SK-N-SH treated with all-trans-retinoic acid at 6 μM for 48 hours (cell line): ENCODE measurements around the gene NCAPD2.

ENCODE experiments used
- ATAC-seq: fragments of 200-7000 bp; cut with Tn5 transposase; 3 replicates; pipeline ENCODE4 v1.9.1; 2020; ENCODE audit warnings: mild to moderate bottlenecking, moderate library complexity
- BACH2 ChIP-seq: fragments of 250-450 bp; sonication (Bioruptor Pico); IDR thresholded peaks from 2 replicates; pipeline ENCODE4 v1.9.0; 2021; ENCODE audit warnings: mild to moderate bottlenecking, borderline replicate concordance
- CSDC2 ChIP-seq: fragments of 250-450 bp; sonication (Bioruptor Pico); IDR thresholded peaks from 2 replicates; pipeline ENCODE4 v1.5.0; 2020; ENCODE audit warnings: mild to moderate bottlenecking, moderate library complexity
- GLIS3 ChIP-seq: fragments of 250-450 bp; sonication (Bioruptor Pico); IDR thresholded peaks from 2 replicates; pipeline ENCODE4 v1.5.0; 2020; ENCODE audit warnings: mild to moderate bottlenecking, moderate library complexity
- ISL1 ChIP-seq: fragments of 250-450 bp; sonication (Bioruptor Pico); IDR thresholded peaks from 2 replicates; pipeline ENCODE4 v2.1.2; 2022; ENCODE audit warnings: mild to moderate bottlenecking, moderate library complexity
- OSR1 ChIP-seq: fragments of 250-450 bp; sonication (Bioruptor Pico); IDR thresholded peaks from 2 replicates; pipeline ENCODE4 v1.8.0; 2022; ENCODE audit warnings: moderate library complexity, mild to moderate bottlenecking, inconsistent platforms
- POU6F1 ChIP-seq: fragments of 250-450 bp; sonication (Bioruptor Pico); IDR thresholded peaks from 2 replicates; pipeline ENCODE4 v1.8.0; 2021; ENCODE audit warnings: low read depth, mild to moderate bottlenecking, moderate library complexity, borderline replicate concordance
- PPARA ChIP-seq: fragments of 250-450 bp; sonication (Bioruptor Pico); IDR thresholded peaks from 2 replicates; pipeline ENCODE4 v1.5.0; 2020; ENCODE audit warnings: mild to moderate bottlenecking, borderline replicate concordance
- RARB ChIP-seq: fragments of 250-450 bp; sonication (Bioruptor Pico); IDR thresholded peaks from 2 replicates; pipeline ENCODE4 v1.8.0; 2021; ENCODE audit warnings: mild to moderate bottlenecking, moderate library complexity
- SNAI2 ChIP-seq: fragments of 250-450 bp; sonication (Bioruptor Pico); IDR thresholded peaks from 2 replicates; pipeline ENCODE4 v1.5.0; 2020; ENCODE audit warnings: mild to moderate bottlenecking, moderate library complexity
- TCF4 ChIP-seq: fragments of 250-450 bp; sonication (Bioruptor Pico); IDR thresholded peaks from 2 replicates; pipeline ENCODE4 v1.8.0; 2021; ENCODE audit warnings: mild to moderate bottlenecking, moderate library complexity, borderline replicate concordance
- TOX ChIP-seq: fragments of 250-450 bp; sonication (Bioruptor Pico); IDR thresholded peaks from 2 replicates; pipeline ENCODE4 v1.8.0; 2021; ENCODE audit warnings: mild to moderate bottlenecking, moderate library complexity, borderline replicate concordance
- ZFP30 ChIP-seq: fragments of 450-650 bp; formaldehyde crosslinking; IDR thresholded peaks from 2 replicates; pipeline ENCODE4 v1.5.0; 2022; ENCODE audit warnings: mild to moderate bottlenecking, moderate library complexity
- ZNF565 ChIP-seq: fragments of 450-650 bp; formaldehyde crosslinking; conservative IDR thresholded peaks from 2 replicates; pipeline ENCODE4 v1.5.0; 2020; ENCODE audit warnings: low read depth, mild to moderate bottlenecking, moderate library complexity
- ZNF70 ChIP-seq: fragments of 450-650 bp; formaldehyde crosslinking; IDR thresholded peaks from 2 replicates; pipeline ENCODE4 v1.5.0; 2020; ENCODE audit warnings: mild to moderate bottlenecking, moderate library complexity
- ZNF8 ChIP-seq: fragments of 450-650 bp; formaldehyde crosslinking; IDR thresholded peaks from 2 replicates; pipeline ENCODE4 v1.5.0; 2020; ENCODE audit warnings: mild to moderate bottlenecking, moderate library complexity
- TF ChIP-seq, protein P1 (sequence below): fragments of 250-450 bp; sonication (Bioruptor Pico); IDR thresholded peaks from 2 replicates; pipeline ENCODE4 v1.8.0; 2020; ENCODE audit warnings: mild to moderate bottlenecking, moderate library complexity, borderline replicate concordance
- TF ChIP-seq, protein P2 (sequence below): fragments of 250-450 bp; sonication (Bioruptor Pico); IDR thresholded peaks from 2 replicates; pipeline ENCODE4 v1.5.1; 2020; ENCODE audit warnings: low read depth, mild to moderate bottlenecking, moderate library complexity

Gene NCAPD2

DNA sequence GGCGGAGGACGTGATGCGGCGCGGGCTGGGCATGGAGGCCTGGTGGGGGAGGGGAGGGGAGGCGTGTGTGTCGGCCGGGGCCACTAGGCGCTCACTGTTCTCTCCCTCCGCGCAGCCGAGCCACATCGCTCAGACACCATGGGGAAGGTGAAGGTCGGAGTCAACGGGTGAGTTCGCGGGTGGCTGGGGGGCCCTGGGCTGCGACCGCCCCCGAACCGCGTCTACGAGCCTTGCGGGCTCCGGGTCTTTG, 40.7 kb downstream of the NCAPD2 start:
- TF ChIP-seq OSR1 (CRISPR knock-in tag) (no peak), TOX (no peak), ZFP30 (no peak)
- TF ChIP-seq, protein P1, sequence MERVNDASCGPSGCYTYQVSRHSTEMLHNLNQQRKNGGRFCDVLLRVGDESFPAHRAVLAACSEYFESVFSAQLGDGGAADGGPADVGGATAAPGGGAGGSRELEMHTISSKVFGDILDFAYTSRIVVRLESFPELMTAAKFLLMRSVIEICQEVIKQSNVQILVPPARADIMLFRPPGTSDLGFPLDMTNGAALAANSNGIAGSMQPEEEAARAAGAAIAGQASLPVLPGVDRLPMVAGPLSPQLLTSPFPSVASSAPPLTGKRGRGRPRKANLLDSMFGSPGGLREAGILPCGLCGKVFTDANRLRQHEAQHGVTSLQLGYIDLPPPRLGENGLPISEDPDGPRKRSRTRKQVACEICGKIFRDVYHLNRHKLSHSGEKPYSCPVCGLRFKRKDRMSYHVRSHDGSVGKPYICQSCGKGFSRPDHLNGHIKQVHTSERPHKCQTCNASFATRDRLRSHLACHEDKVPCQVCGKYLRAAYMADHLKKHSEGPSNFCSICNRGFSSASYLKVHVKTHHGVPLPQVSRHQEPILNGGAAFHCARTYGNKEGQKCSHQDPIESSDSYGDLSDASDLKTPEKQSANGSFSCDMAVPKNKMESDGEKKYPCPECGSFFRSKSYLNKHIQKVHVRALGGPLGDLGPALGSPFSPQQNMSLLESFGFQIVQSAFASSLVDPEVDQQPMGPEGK: no peak
- TF ChIP-seq, protein P2, sequence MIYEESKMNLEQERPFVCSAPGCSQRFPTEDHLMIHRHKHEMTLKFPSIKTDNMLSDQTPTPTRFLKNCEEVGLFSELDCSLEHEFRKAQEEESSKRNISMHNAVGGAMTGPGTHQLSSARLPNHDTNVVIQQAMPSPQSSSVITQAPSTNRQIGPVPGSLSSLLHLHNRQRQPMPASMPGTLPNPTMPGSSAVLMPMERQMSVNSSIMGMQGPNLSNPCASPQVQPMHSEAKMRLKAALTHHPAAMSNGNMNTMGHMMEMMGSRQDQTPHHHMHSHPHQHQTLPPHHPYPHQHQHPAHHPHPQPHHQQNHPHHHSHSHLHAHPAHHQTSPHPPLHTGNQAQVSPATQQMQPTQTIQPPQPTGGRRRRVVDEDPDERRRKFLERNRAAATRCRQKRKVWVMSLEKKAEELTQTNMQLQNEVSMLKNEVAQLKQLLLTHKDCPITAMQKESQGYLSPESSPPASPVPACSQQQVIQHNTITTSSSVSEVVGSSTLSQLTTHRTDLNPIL: no peak
- no peak for ATAC-seq

DNA sequence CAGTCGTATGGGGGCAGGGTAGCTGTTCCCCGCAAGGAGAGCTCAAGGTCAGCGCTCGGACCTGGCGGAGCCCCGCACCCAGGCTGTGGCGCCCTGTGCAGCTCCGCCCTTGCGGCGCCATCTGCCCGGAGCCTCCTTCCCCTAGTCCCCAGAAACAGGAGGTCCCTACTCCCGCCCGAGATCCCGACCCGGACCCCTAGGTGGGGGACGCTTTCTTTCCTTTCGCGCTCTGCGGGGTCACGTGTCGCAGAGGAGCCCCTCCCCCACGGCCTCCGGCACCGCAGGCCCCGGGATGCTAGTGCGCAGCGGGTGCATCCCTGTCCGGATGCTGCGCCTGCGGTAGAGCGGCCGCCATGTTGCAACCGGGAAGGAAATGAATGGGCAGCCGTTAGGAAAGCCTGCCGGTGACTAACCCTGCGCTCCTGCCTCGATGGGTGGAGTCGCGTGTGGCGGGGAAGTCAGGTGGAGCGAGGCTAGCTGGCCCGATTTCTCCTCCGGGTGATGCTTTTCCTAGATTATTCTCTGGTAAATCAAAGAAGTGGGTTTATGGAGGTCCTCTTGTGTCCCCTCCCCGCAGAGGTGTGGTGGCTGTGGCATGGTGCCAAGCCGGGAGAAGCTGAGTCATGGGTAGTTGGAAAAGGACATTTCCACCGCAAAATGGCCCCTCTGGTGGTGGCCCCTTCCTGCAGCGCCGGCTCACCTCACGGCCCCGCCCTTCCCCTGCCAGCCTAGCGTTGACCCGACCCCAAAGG, 41.2 kb downstream of the NCAPD2 start:
- peak; percentile 0 for ATAC-seq

GRCh38 chr12:6535697-6535946, 41.7 kb downstream of the NCAPD2 start:
- ATAC-seq: no peak
- TF ChIP-seq POU6F1 (CRISPR knock-in tag) (no peak), ZFP30 (no peak), ZNF70 (CRISPR knock-in tag) (no peak)

More for the DNA sequence above, 41.2 kb downstream of the NCAPD2 start:
- TF ChIP-seq ZNF8 (CRISPR knock-in tag) (0 out of 2 replicates have a peak, but pooled peaks have one; percentile 12), RARB (CRISPR knock-in tag) (no peak)
- TF ChIP-seq, protein P1: no peak

- no peak for TF ChIP-seq PPARA (CRISPR knock-in tag)
- TF ChIP-seq ISL1 (CRISPR knock-in tag): no peak
- no peak for TF ChIP-seq TOX
- TF ChIP-seq GLIS3 (CRISPR knock-in tag): no peak
- TF ChIP-seq, all 23 proteins: peak for 0
- ATAC-seq: no peak
These were observed 42.3 kb downstream of the NCAPD2 start for GRCh38 chr12:6535960-6536847.

GRCh38 chr12:6536894-6537579, 43.1 kb downstream of the NCAPD2 start:
- ATAC-seq: no peak
- no peak for TF ChIP-seq CSDC2
- TF ChIP-seq, protein P2: no peak
- no peak for TF ChIP-seq ZFP30
- TF ChIP-seq SNAI2 (CRISPR knock-in tag): no peak
- no peak for TF ChIP-seq PPARA (CRISPR knock-in tag)
- TF ChIP-seq ZNF565 (CRISPR knock-in tag): no peak
- no peak for TF ChIP-seq BACH2 (CRISPR knock-in tag)
- TF ChIP-seq TCF4 (CRISPR knock-in tag): no peak
